Measurements from ENCODE around the gene PDSS2. TPM values are rescaled to one million over a fixed set of nuclear protein-coding genes. Genes with fewer than 3 reads are reported as not detected.
"Not testable (repeated sequence)": the region's sequence is repeated elsewhere in the genome, so short reads cannot be mapped to it uniquely, and the experiment has no call there.

Gene PDSS2
- total RNA-seq, 1 donor from 2014 or later = 13.3 TPM

DNA sequence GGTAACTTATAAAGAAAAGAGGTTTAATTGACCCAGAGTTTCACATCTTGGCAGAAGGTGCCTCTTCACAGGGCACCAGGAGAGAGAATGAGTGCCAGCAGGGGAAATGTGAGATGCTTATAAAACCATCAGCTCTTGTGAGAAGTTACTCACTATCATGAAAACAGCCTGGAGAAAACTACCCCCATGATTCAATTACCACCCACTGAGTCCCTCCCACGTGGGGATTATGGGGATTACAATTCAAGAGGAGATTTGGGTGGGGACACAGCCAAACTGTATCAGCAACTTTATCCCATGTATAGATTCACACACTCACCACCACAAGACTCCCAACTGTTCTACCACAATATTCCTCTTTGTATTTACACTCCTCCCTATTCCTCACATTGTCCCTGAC is 10.6 kb downstream of the PDSS2 start:
- Mint-ChIP-seq H3K27me3 (no peaks in the 10 kb centered on the region), H3K4me1 (no peaks in the 10 kb centered on the region), H3K9me3 (peaks cover 22% of the 10 kb centered on the region), H3K4me3 (no peak overlapping the region), H3K36me3 (ENCODE audit: low read depth) (peaks cover 35% of the 10 kb centered on the region), H3K27ac (no peak overlapping the region)
- intact Hi-C loops (cut with micrococcal nuclease) = no loop called here
- DNase-seq = no peak

DNA sequence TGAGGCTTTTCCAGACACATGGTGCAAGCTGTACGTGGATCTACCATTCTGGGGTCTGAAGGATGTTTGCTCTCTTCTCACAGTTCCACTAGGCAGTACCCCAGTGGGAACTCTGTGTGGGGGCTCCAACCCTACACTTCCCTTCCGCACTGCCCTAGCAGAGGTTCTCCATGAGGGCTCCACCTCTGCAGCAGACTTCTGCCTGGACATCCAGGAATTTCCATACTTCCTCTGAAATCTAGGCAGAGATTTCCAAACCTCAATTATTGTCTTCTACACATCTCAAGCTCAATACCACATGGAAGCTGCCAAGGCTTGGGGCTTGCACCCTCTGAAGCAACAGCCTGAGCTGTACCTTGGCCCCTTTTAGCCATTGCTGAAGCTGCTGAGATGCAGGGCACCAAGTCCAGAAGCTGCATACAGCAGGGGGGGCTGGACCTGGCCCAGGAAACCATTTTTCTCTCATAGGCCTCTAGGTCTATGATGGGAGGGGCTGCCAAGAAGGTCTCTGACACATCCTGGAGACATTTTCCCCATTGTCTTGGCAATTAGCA is 11.6 kb downstream of the PDSS2 start:
- H3K4me1 Mint-ChIP-seq = peaks cover 2% of the 10 kb centered on the region
- no peaks in the 10 kb centered on the region for H3K27me3 Mint-ChIP-seq
- H3K27ac Mint-ChIP-seq = no peak overlapping the region
- intact Hi-C loops (cut with micrococcal nuclease) = no loop called here
- peaks cover 22% of the 10 kb centered on the region for H3K9me3 Mint-ChIP-seq
- peaks cover 32% of the 10 kb centered on the region for H3K36me3 Mint-ChIP-seq (ENCODE audit: low read depth)
- H3K4me3 Mint-ChIP-seq = no peak overlapping the region
- no peak for DNase-seq

DNA sequence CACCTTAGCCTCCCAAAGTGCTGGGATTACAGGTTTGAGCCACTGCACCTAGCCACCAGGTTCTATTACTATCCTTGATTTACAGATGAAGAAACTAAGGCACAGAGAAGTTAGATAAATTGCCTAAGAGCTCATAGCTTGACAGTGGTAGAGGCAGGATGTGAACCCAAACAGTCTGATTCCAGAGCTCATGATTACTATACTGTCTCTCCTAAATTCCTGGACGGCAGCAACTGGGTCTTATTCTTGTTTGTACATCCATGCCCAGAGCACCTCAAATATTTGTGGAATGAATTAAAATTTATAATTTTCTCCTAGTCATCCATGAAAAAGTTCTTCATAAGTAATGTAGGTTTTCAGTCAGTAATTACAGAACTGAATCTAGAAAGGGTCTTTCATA is 15.1 kb downstream of the PDSS2 start:
- H3K36me3 Mint-ChIP-seq (ENCODE audit: low read depth) = peaks cover 23% of the 10 kb centered on the region
- peaks cover 2% of the 10 kb centered on the region for H3K4me1 Mint-ChIP-seq
- H3K27me3 Mint-ChIP-seq = no peaks in the 10 kb centered on the region
- intact Hi-C loops (cut with micrococcal nuclease) = no loop called here
- no peak overlapping the region for H3K4me3 Mint-ChIP-seq
- H3K9me3 Mint-ChIP-seq = peaks cover 19% of the 10 kb centered on the region
- H3K27ac Mint-ChIP-seq = no peak overlapping the region
- no peak for DNase-seq

DNA sequence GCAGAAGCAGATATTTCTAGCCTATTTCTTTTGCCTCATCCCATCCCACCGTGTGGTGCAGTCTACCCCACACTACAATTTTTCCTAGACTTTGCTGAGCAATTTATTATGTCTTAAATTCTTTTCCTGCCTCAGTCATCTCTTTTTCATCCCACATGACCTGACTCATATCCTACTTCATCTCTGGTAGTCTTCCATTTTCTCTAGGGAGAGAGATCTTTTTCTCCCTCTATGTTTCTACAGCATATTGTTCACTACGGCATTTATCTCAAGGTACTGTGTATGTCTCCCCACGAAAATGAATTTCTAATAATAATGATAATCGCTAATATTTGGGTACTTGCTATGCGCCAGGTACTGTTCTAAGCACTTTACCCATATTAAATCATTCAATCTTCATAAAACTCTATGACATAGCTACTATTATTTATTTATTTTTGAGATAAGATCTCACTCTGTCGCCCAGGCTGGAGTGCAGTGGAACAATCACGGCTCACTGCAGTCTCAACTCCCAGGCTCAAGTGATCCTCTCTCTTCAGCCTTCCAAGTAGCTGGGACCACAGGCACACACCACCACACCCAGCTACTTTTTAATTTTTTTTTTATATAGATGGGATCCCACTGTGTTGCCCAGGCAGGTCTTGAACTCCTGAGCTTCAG is 15.6 kb downstream of the PDSS2 start:
- Mint-ChIP-seq H3K4me3 (no peak overlapping the region), H3K9me3 (peaks cover 14% of the 10 kb centered on the region), H3K27ac (no peak overlapping the region), H3K27me3 (no peaks in the 10 kb centered on the region), H3K36me3 (ENCODE audit: low read depth) (peaks cover 22% of the 10 kb centered on the region), H3K4me1 (peaks cover 2% of the 10 kb centered on the region)
- DNase-seq = no peak
- intact Hi-C loops (cut with micrococcal nuclease) = no loop called here

DNA sequence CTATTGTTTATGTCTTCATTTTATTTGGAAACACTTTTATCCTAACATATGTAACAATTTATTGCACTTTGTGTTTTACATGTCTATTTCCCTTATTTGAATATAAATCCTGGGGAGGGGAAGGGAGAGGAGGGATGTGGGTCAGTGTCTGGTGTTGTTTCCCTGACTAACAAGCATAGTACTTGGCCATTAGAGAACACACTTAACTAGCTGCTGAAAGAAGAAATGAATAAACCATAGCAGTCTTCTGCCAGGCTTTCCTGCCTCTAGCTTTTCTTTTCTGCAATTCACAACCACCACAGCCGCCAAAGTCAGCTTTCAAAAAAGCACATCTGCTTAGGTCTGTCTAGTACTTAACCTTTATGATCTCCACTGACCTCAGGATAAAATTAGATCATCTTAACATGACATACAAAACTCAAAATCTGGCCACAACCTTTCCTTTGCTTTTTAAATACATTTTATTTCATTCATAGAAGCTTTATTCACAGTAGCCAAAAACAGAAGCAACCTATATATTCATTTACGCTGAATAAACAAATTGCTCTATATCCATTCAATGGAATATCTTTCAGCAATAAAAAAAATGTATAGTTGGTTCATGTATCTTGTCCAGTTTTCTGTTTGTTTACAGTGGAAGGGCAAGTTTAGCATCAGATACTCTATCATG is 16.3 kb downstream of the PDSS2 start:
- Mint-ChIP-seq H3K36me3 (ENCODE audit: low read depth) (peaks cover 16% of the 10 kb centered on the region), H3K9me3 (peaks cover 8% of the 10 kb centered on the region), H3K27ac (no peak overlapping the region), H3K27me3 (no peaks in the 10 kb centered on the region), H3K4me3 (no peak overlapping the region), H3K4me1 (peaks cover 2% of the 10 kb centered on the region)
- no peak for DNase-seq
- intact Hi-C loops (cut with micrococcal nuclease) = no loop called here

DNA sequence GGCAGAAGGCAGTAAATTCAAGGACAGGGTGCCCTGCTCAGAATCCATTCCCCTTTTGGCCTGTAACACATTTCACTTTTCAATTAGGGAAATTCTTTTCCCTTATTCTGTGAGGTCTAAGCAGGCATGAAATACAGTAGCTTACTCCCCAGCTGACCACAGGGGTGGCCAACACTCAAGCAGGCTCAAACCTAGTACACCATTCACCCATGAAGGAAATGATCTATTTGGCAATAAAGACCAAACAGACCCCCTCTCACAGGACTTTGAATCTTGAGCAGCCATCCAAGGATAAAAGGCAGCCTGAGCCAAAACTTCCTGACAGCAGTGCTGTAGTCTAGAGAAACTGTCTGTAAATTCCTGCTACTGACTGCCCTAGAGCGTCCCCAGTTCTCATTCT is 17.7 kb downstream of the PDSS2 start:
- DNase-seq = no peak
- Mint-ChIP-seq H3K9me3 (peaks cover 6% of the 10 kb centered on the region), H3K4me3 (no peak overlapping the region), H3K4me1 (peaks cover 7% of the 10 kb centered on the region), H3K36me3 (ENCODE audit: low read depth) (peaks cover 7% of the 10 kb centered on the region), H3K27ac (no peak overlapping the region), H3K27me3 (no peaks in the 10 kb centered on the region)
- intact Hi-C loops (cut with micrococcal nuclease) = no loop called here

DNA sequence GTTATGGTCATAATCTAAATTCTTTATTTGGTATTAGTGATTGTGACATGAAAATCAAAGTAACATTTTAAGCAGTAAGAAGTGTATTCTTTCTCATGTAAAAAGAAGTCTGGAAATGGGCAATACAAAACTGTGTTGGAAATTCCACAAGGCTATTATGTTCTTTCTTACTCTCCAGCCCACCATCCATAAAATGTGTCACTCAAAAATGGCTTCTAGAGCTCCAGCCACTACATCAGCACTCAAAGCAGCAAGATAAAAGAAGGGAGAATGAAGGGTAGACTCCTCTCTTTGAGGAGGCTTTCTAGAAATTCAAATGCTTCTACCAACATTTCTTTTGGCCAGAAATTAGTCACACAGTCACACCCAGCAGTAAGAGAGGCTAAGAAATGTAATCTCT is 18.4 kb downstream of the PDSS2 start:
- H3K4me3 Mint-ChIP-seq = no peak overlapping the region
- H3K9me3 Mint-ChIP-seq = peaks cover 5% of the 10 kb centered on the region
- H3K4me1 Mint-ChIP-seq = peaks cover 7% of the 10 kb centered on the region
- H3K27me3 Mint-ChIP-seq = no peaks in the 10 kb centered on the region
- H3K36me3 Mint-ChIP-seq (ENCODE audit: low read depth) = peaks cover 6% of the 10 kb centered on the region
- intact Hi-C loops (cut with micrococcal nuclease) = no loop called here
- DNase-seq = no peak
- no peak overlapping the region for H3K27ac Mint-ChIP-seq

DNA sequence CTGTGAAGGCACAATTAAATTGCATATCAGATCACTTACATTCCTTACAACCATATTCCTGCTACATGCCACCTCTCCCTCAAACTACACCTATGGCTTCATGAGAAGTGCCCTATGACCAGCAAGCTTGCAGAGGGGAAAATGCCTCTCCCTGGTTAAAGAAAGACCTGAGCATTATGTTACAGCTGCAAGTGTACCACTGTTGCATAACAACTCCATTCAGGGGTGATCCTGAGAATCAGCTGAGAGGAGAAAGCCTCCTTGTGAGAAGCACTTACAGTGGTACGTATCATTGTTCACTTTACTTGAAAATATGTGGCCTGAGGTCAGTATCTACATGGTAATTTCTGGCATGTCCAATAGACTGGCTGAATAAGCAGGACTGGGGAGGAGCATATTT is 20.0 kb downstream of the PDSS2 start:
- peaks cover 7% of the 10 kb centered on the region for H3K4me1 Mint-ChIP-seq
- H3K36me3 Mint-ChIP-seq (ENCODE audit: low read depth) = peaks cover 2% of the 10 kb centered on the region
- no peak for DNase-seq
- no peak overlapping the region for H3K27ac Mint-ChIP-seq
- H3K9me3 Mint-ChIP-seq = no peaks in the 10 kb centered on the region
- intact Hi-C loops (cut with micrococcal nuclease) = no loop called here
- no peaks in the 10 kb centered on the region for H3K27me3 Mint-ChIP-seq
- no peak overlapping the region for H3K4me3 Mint-ChIP-seq

DNA sequence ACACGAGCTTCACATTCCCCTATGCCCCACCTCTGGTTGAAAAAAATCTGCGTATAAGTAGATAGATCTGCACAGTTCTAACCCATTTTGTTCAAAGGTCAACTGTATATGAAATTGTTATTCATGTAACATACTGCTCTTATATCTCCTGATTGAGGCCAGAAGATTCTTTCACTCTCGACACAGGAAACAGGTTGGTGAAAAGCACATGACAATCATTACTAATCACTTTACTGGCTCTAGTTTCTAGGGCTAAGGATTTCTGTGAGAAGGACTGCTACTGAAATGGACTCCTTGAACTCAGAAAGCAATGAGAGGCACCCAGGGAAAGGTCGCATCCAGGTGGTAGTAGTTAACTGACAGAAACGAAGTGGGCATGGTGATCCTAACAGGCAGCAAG is 21.7 kb downstream of the PDSS2 start:
- DNase-seq = no peak
- Mint-ChIP-seq H3K36me3 (ENCODE audit: low read depth) (peaks cover 4% of the 10 kb centered on the region), H3K9me3 (no peaks in the 10 kb centered on the region), H3K4me3 (no peak overlapping the region), H3K27ac (no peak overlapping the region), H3K4me1 (peaks cover 5% of the 10 kb centered on the region), H3K27me3 (no peaks in the 10 kb centered on the region)
- intact Hi-C loops (cut with micrococcal nuclease) = no loop called here

DNA sequence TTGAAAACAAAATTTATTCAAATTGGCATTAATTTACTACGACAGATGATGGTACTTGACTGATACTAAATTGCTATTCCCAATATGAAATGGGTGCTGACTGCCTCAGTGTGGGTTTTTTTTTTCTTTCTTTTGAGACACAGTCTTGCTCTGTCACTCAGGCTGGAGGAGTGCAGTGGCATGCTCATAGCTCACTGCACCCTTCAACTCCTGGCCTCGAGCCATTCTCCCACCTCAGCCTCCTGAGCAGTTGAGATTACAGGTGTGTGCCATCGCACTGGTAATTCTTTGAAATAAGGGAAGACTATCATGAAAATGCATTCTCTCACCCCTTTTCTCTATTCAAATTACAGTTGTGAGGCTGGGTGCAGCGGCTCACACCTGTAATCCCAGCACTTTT is 22.5 kb downstream of the PDSS2 start:
- intact Hi-C loops (cut with micrococcal nuclease) = no loop called here
- H3K4me3 Mint-ChIP-seq = no peak overlapping the region
- H3K27me3 Mint-ChIP-seq = no peaks in the 10 kb centered on the region
- DNase-seq = no peak
- no peaks in the 10 kb centered on the region for H3K9me3 Mint-ChIP-seq
- H3K4me1 Mint-ChIP-seq = peaks cover 5% of the 10 kb centered on the region
- H3K27ac Mint-ChIP-seq = no peak overlapping the region
- H3K36me3 Mint-ChIP-seq (ENCODE audit: low read depth) = peaks cover 4% of the 10 kb centered on the region

DNA sequence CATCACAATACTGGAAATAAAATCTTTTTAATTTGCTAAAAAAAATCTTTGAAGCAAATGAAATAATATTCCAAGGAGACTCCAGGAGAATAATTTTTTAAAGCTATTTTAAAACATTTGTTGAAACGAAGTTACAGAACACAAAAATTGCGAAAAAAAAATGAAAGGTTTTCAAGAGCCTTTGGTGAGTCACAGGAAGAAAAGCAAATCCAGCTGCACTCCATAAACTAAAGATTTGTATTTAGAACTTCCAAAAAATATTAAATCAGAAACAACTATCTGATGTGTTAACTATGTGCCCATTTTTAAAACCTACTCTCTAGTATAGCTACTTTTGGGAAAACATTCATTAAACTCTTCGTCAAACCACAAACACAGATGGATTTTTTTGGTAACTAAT is 23.6 kb downstream of the PDSS2 start:
- H3K27me3 Mint-ChIP-seq = no peaks in the 10 kb centered on the region
- peaks cover 5% of the 10 kb centered on the region for H3K4me1 Mint-ChIP-seq
- H3K27ac Mint-ChIP-seq = no peak overlapping the region
- H3K36me3 Mint-ChIP-seq (ENCODE audit: low read depth) = peaks cover 4% of the 10 kb centered on the region
- DNase-seq = no peak
- H3K4me3 Mint-ChIP-seq = no peak overlapping the region
- no peaks in the 10 kb centered on the region for H3K9me3 Mint-ChIP-seq
- intact Hi-C loops (cut with micrococcal nuclease) = no loop called here

DNA sequence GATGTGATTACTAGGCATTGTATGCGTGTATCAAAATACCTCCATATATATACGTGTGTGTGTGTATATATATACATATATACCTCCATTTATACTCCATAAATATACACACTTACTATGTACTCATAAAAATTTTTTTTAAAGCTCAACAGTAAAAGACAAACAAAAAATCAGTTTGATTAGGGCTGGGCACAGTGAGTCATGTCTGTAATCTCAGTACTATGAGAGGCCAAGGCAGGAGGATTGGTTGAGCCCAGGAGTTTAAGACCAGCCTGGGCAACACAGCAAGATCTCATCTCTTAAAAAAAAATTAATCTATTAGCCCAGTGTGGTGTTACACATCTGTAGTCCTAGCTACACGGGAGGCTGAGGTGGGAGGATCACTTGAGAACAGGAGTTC is 24.6 kb downstream of the PDSS2 start:
- H3K9me3 Mint-ChIP-seq = no peaks in the 10 kb centered on the region
- peaks cover 4% of the 10 kb centered on the region for H3K36me3 Mint-ChIP-seq (ENCODE audit: low read depth)
- no peaks in the 10 kb centered on the region for H3K27me3 Mint-ChIP-seq
- no peak overlapping the region for H3K27ac Mint-ChIP-seq
- DNase-seq = no peak
- intact Hi-C loops (cut with micrococcal nuclease) = no loop called here
- H3K4me3 Mint-ChIP-seq = no peak overlapping the region
- H3K4me1 Mint-ChIP-seq = peaks cover 5% of the 10 kb centered on the region

DNA sequence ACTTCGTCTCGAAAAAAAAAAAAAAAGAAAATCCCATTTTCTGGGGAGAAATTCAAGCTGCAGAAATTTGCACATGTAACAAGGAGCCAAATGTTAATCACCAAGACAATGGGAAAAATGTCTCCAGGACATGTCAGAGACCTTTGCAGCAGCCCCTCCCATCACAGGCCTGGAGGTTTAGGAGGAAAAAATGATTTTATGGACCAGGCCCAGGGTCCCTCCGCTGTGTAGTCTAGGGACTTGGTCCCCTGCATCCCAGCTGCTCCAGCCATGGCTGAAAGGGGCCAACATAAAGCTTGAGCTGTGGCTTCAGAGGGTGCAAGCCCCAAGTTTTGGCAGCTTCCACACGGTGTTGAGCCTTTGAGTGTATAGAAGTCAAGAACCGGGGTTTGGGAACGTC is 33.4 kb downstream of the PDSS2 start:
- H3K36me3 Mint-ChIP-seq (ENCODE audit: low read depth) = peaks cover 14% of the 10 kb centered on the region
- H3K4me1 Mint-ChIP-seq; H3K4me3 Mint-ChIP-seq; H3K27ac Mint-ChIP-seq; H3K27me3 Mint-ChIP-seq; DNase-seq; intact Hi-C loops (cut with micrococcal nuclease): not testable (repeated sequence)
- peaks cover 22% of the 10 kb centered on the region for H3K9me3 Mint-ChIP-seq

DNA sequence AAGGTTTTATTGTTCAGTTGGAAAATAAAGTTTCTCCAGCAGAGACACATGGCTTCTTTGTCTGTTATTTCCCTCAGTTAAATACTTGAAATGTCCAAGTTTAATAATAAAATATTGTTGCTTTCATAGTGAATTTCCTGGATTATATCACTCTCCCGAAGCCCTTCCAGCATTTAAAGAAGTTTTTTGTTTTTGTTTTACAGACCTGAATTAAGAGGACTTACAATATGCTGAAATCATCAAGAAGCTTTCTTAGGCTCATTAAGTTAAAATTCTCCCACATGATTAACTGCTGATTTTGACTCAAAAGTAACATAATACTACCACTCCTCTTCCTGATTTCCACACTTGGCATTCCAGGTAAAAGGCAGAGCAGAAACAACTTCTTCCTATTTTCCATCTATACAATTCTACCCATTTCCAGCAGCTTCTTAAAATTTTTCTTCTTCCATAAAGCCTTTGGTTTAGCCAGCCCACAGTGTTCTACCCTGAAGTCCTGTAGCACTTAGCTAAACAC is 35.8 kb downstream of the PDSS2 start:
- Mint-ChIP-seq H3K4me3 (no peak overlapping the region), H3K36me3 (ENCODE audit: low read depth) (peaks cover 14% of the 10 kb centered on the region), H3K27me3 (no peaks in the 10 kb centered on the region), H3K9me3 (peaks cover 16% of the 10 kb centered on the region), H3K27ac (no peak overlapping the region), H3K4me1 (peaks cover 1% of the 10 kb centered on the region)
- intact Hi-C loops (cut with micrococcal nuclease) = no loop called here
- DNase-seq = no peak
